SK-N-SH (cell line): ENCODE measurements around the gene HILPDA. TPM values are rescaled to one million over a fixed set of nuclear protein-coding genes. Genes with fewer than 3 reads are reported as not detected.
"Not testable (repeated sequence)": the region's sequence is repeated elsewhere in the genome, so short reads cannot be mapped to it uniquely, and the experiment has no call there.

Experiments
- CTCF ChIA-PET: fragments of 300-600, 350-600 bp; formaldehyde crosslinking; extraction: SDS; loops from one replicate; lab custom pipeline; 2021; lab: Yijun Ruan, JAX
- POLR2A ChIA-PET: fragments of 350-600 bp; sonication (Branson Sonifier 250); formaldehyde crosslinking; extraction: SDS; loops from one replicate; lab custom pipeline; 2020; ENCODE audit warnings: antibody characterized with exemption, inconsistent platforms; lab: Yijun Ruan, JAX
- DNase-seq: peaks from one replicate; pipeline ENCODE4 v3.0.0; 2012
- H2AFZ ChIP-seq: fragments of 200-600 bp; sonication (generic); 2 replicates; pipeline ENCODE4 v1.8.1; 2016; ENCODE audit warnings: antibody characterized with exemption, mild to moderate bottlenecking, low read depth
- H3F3A ChIP-seq: fragments of 200-600 bp; sonication (generic); replicated peaks from 2 replicates; pipeline ENCODE3; 2016; ENCODE audit warnings: antibody characterized with exemption, mild to moderate bottlenecking; ENCODE audit not compliant: insufficient read depth
- H3K27ac ChIP-seq, 2 experiments: fragments of 200-500 bp in 1 of 2; fragments of 200-600 bp in 1 of 2; sonication (Bioruptor generic) in 1 of 2; sonication (generic), shearing (Covaris generic) in 1 of 2; 2 replicates each; pipeline versions ENCODE4 v1.5.1 to v1.6.1; 2014 to 2016; ENCODE audit warnings: low read depth in 2 of 2, inconsistent platforms in 1 of 2, low read length in 1 of 2, mild to moderate bottlenecking in 1 of 2, mixed read lengths in 1 of 2
- H3K27me3 ChIP-seq: fragments of 200-600 bp; sonication (generic), shearing (Covaris generic); 2 replicates; pipeline ENCODE4 v1.6.1; 2016; ENCODE audit warnings: mixed run types; ENCODE audit not compliant: insufficient read depth
- H3K36me3 ChIP-seq, 2 experiments: fragments of 200-500 bp in 1 of 2; fragments of 200-600 bp in 1 of 2; sonication (Bioruptor generic) in 1 of 2; sonication (generic) in 1 of 2; replicated peaks in 1 of 2; 2 replicates each; pipeline versions ENCODE3 to v1.5.1; 2014 to 2016; ENCODE audit warnings: low read length in 1 of 2, mild to moderate bottlenecking in 1 of 2; ENCODE audit not compliant: insufficient read depth in 2 of 2, control insufficient read depth in 1 of 2
- H3K4me1 ChIP-seq, 2 experiments: fragments of 200-500 bp in 1 of 2; fragments of 200-600 bp in 1 of 2; sonication (Bioruptor generic) in 1 of 2; sonication (generic), shearing (Covaris generic) in 1 of 2; 2 replicates each; pipeline versions ENCODE4 v1.5.1 to v1.6.1; 2014 to 2016; ENCODE audit warnings: low read depth in 1 of 2, low read length in 1 of 2, mixed run types in 1 of 2; ENCODE audit not compliant: insufficient read depth in 2 of 2, control insufficient read depth in 1 of 2
- H3K4me2 ChIP-seq: fragments of 200-600 bp; sonication (generic), shearing (Covaris generic); 2 replicates; pipeline ENCODE4 v1.6.1; 2017; ENCODE audit warnings: mixed run types
- H3K4me3 ChIP-seq, 2 experiments: fragments of 200-500 bp in 1 of 2; fragments of 200-600 bp in 1 of 2; sonication (Bioruptor generic) in 1 of 2; sonication (generic), shearing (Covaris generic) in 1 of 2; 2 replicates each; pipeline versions ENCODE4 v1.5.1 to v1.8.1; 2014 to 2016; ENCODE audit warnings: low read depth in 2 of 2, inconsistent platforms in 1 of 2, low read length in 1 of 2, mild to moderate bottlenecking in 1 of 2, mixed read lengths in 1 of 2, moderate library complexity in 1 of 2
- H3K79me2 ChIP-seq: fragments of 200-600 bp; sonication (generic); 2 replicates; pipeline ENCODE4 v1.8.1; 2017; ENCODE audit warnings: mild to moderate bottlenecking; ENCODE audit not compliant: insufficient read depth
- H3K9ac ChIP-seq: fragments of 200-600 bp; sonication (generic); 2 replicates; pipeline ENCODE4 v1.6.1; 2017; ENCODE audit warnings: mixed run types
- H3K9me2 ChIP-seq: fragments of 200-600 bp; sonication (generic); 2 replicates; pipeline ENCODE4 v1.6.1; 2017; ENCODE audit warnings: mixed run types
- H3K9me3 ChIP-seq: fragments of 200-600 bp; sonication (generic); 2 replicates; pipeline ENCODE4 v1.6.1; 2017; ENCODE audit warnings: mixed run types, mild to moderate bottlenecking, moderate library complexity
- H4K20me1 ChIP-seq: fragments of 200-600 bp; sonication (generic); 2 replicates; pipeline ENCODE4 v1.6.1; 2017; ENCODE audit warnings: mild to moderate bottlenecking, mixed run types; ENCODE audit not compliant: insufficient read depth
- MEF2A ChIP-seq: IDR thresholded peaks from 2 replicates; pipeline ENCODE4 v1.4.0; 2012; ENCODE audit warnings: low read depth, borderline replicate concordance
- POLR2AphosphoS5 ChIP-seq: IDR thresholded peaks from 2 replicates; pipeline ENCODE4 v1.6.1; 2012; ENCODE audit warnings: low read depth, low read length
- WGBS: methylation state at CpG from one replicate; pipeline ENCODE4 v1.1.6; 2017; ENCODE audit warnings: low lambda C conversion rate; 5-methylcytosine and 5-hydroxymethylcytosine counted together
- polyA plus RNA-seq, 3 experiments: library from polyadenylated mRNA; depleted of rRNA; stranded (reverse); fragments of >200 nt; gene quantifications; 2 replicates each; pipeline ENCODE4 v1.2.3, GENCODE V29; 2012

The HILPDA gene
- polyA plus RNA-seq, 1 of the 3 experiments (the other 2 are of a cell fraction): 24.0 TPM

DNA sequence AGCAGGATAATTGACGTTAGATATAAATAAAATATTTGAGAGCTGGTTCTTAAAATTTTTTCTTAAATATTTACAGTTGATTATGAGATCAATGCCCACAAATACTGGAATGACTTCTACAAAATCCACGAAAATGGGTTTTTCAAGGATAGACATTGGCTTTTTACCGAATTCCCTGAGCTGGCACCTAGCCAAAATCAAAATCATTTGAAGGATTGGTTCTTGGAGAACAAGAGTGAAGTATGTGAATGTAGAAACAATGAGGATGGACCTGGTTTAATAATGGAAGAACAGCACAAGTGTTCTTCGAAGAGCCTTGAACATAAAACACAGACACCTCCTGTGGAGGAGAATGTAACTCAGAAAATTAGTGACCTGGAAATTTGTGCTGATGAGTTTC lies 23.4 kb downstream of the HILPDA start:
- H3K9me2 ChIP-seq, DNase-seq, H4K20me1 ChIP-seq, H2AFZ ChIP-seq, H3K4me2 ChIP-seq, H3K9me3 ChIP-seq, H3K27me3 ChIP-seq, POLR2A ChIA-PET, H3K4me1 ChIP-seq, H3K9ac ChIP-seq, H3K27ac ChIP-seq, H3K4me3 ChIP-seq: not testable (repeated sequence)
- CTCF ChIA-PET: interaction anchor here (1.2 to 5.9 kb wide), 2 partner anchors 53 to 401 kb away, joined by 6 to 49 read pairs; no protein-coding TSS in a partner anchor
- Histone ChIP-seq H3F3A (peaks cover 20% of the 10 kb centered on the region), H3K79me2 (peaks cover 63% of the 10 kb centered on the region), H3K36me3 (peaks cover 26 to 40% of the 10 kb centered on the region in 2 experiments)
- WGBS: 91% methylated on average over 4 of the region's 4 CpGs

DNA sequence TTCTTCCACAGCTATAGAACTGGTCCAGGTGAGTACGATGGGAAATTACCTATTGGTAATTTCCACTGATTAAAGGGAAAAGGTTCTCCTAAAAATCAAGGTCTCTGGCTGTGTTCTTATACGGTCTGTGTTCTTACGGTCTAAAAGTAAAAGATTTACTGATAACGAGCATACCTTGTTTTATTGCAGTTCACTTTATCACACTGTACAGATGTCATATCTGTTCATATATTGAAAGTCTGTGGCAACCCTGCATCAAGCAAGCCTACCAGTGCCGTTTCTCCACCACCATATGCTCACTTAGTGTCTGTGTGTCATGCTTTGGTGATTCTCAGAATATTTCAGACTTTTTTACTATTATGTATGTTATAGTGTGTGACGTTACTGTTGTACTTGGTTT lies 32.5 kb downstream of the HILPDA start:
- H2AFZ ChIP-seq, CTCF ChIA-PET: not testable (repeated sequence)

DNA sequence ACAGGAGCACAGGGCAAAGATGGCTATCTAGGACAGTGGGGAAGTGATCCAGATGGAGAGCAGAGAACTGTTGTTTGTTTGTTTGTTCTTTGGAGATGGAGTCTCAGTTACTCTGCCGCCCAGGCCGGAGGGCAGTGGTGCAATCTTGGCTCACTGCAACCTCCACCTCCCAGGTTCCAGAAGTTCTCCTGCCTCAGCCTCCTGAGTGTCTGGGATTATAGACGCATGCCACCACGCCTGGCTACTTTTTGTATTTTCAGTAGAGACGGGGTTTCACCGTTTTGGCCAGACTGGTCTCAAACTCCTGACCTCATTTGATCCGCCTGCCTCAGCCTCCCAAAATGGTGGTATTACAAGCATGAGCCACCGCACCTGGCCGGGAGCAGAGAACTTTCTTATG lies 41.7 kb downstream of the HILPDA start:
- POLR2A ChIA-PET: no interaction called here
- Histone ChIP-seq H3K4me3 (no peak overlapping the region), H3K4me1 (no peaks in the 10 kb centered on the region), H3K9ac (no peak overlapping the region), H3K9me2 (no peaks in the 10 kb centered on the region), H2AFZ (no peak overlapping the region), H3K36me3 (peaks cover 10 to 22% of the 10 kb centered on the region in 2 experiments), H3K79me2 (no peaks in the 10 kb centered on the region), H3K9me3 (no peaks in the 10 kb centered on the region), H3K27ac (no peak overlapping the region), H4K20me1 (no peaks in the 10 kb centered on the region), H3K27me3 (no peaks in the 10 kb centered on the region), H3F3A (no peaks in the 10 kb centered on the region), H3K4me2 (no peak overlapping the region)
- no peak for TF ChIP-seq POLR2AphosphoS5
- TF ChIP-seq MEF2A: no peak
- no peak for DNase-seq
- WGBS: 95% methylated on average over 9 of the region's 9 CpGs
- CTCF ChIA-PET: no interaction called here

More for the DNA sequence above, 32.5 kb downstream of the HILPDA start:
- H3K36me3 ChIP-seq: peaks cover 6 to 39% of the 10 kb centered on the region in 2 experiments
- H3K27me3 ChIP-seq, H3K4me3 ChIP-seq, H3K9me2 ChIP-seq, POLR2A ChIA-PET, DNase-seq, H3K9me3 ChIP-seq, H3F3A ChIP-seq, H3K4me2 ChIP-seq, H3K9ac ChIP-seq, H3K27ac ChIP-seq, H4K20me1 ChIP-seq, H3K4me1 ChIP-seq: not testable (repeated sequence)
- peaks cover 20% of the 10 kb centered on the region; the same call in 1 of the 2 replicates for H3K79me2 ChIP-seq
- WGBS: 98% methylated on average over 6 of the region's 6 CpGs

DNA sequence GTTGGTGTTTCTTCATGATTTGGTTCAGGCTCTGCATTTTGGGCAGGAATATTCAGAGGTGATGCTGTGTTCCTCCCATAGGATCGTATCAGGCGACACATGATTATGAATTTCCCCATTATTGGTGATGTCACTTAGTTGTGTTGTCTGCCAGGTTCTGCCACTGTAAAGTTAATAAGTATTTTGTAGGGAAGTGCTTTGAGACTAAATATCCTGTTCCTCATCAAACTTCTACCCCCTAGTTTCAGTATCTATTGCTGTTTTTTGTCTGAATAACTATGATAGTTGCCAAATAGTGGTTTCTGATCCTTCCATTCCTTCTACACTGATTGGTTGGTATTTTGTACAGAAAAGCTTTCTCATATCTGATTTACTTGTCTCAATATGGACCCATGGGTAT lies 49.7 kb downstream of the HILPDA start:
- peaks cover 3 to 14% of the 10 kb centered on the region in 2 experiments for H3K36me3 ChIP-seq
- H3K27ac ChIP-seq, H2AFZ ChIP-seq, H4K20me1 ChIP-seq, H3K9ac ChIP-seq, DNase-seq, H3K4me3 ChIP-seq, H3K4me1 ChIP-seq, H3K27me3 ChIP-seq, H3K79me2 ChIP-seq, H3F3A ChIP-seq, H3K4me2 ChIP-seq, H3K9me3 ChIP-seq, POLR2A ChIA-PET, H3K9me2 ChIP-seq: not testable (repeated sequence)
- CTCF ChIA-PET: interaction anchor here (1.6 kb wide), 1 partner anchor 378 kb away, joined by 3 read pairs; no protein-coding TSS in a partner anchor
- 95% methylated on average over 2 of the region's 2 CpGs for WGBS

DNA sequence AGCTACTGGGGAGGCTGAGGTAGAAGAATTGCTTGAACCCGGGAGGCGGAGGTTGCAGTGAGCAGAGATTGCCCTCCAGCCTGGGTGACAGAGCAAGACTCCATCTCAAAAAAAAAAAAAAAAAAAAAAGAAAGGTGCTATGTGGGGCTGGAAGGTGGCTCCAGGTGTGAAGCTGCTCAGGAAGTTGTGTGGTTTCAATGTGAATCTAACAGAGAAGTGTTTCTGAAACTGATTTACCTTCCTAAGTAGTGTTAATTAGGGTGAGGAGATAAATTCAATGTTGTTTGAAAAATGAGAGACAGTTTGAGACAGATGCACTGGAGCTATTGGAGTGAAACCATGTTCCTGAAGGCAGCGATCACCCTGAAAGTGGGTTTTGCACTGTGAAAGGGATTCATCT lies 51.1 kb downstream of the HILPDA start:
- H3K27me3 ChIP-seq, H3K9ac ChIP-seq, DNase-seq, H3K9me2 ChIP-seq, POLR2A ChIA-PET, H2AFZ ChIP-seq, H3K9me3 ChIP-seq, H3K4me3 ChIP-seq, H3K79me2 ChIP-seq, H3K36me3 ChIP-seq, H3K27ac ChIP-seq, H3K4me1 ChIP-seq, H4K20me1 ChIP-seq, H3F3A ChIP-seq, H3K4me2 ChIP-seq: not testable (repeated sequence)
- 91% methylated on average over 3 of the region's 3 CpGs for WGBS
- CTCF ChIA-PET: interaction anchor here (1.6 kb wide), 1 partner anchor 377 kb away, joined by 3 read pairs; no protein-coding TSS in a partner anchor

DNA sequence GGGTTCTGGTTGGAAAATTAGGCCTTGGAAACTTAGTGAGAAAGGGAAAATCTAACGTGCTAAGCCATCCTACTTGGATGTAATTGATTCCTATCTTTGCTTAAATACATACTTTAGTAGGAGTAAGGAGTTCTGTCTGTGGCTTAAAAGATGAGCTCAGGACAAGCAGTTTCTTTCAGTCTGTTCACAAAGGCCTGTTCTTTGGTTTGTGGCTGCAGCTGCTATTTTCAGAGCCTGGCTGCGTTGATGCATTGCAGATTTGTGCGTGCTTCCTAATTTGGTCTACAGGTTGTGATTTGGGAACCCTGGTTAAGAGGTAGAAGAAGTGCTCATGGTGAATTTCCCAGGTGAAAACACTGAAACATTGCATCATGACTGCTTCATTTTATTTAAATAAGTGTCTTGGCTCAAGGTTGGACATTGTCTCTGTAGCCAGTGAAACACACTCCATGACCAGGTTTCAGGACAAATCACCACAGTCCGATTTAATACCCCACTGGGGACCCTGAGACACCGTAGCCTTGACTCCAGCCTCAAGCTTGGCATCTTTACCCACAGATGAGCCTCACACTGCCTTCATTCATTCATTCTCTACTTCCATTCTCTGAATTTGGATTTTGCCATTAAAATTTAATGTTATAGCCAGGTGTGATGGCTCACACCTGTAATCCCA lies 51.8 kb downstream of the HILPDA start:
- H3K9me3 ChIP-seq, H3K4me2 ChIP-seq, H3K27ac ChIP-seq, CTCF ChIA-PET, H3K36me3 ChIP-seq, H3K4me3 ChIP-seq, POLR2A ChIA-PET, H3K9me2 ChIP-seq, H3K9ac ChIP-seq, H2AFZ ChIP-seq, H3F3A ChIP-seq, H3K4me1 ChIP-seq, H4K20me1 ChIP-seq, DNase-seq, H3K27me3 ChIP-seq, H3K79me2 ChIP-seq: not testable (repeated sequence)
- WGBS: 76% methylated on average over 5 of the region's 5 CpGs
